K562 (cell line): ENCODE measurements around the gene MPHOSPH10. TPM values are rescaled to one million over a fixed set of nuclear protein-coding genes. Genes with fewer than 3 reads are reported as not detected.

ENCODE experiments used
- CLOCK ChIP-seq: fragments of 250-450 bp; sonication (Bioruptor Pico); IDR thresholded peaks from 2 replicates; pipeline ENCODE4 v1.4.0; 2020; ENCODE audit warnings: mild to moderate bottlenecking, moderate library complexity, borderline replicate concordance
- CREM ChIP-seq: IDR thresholded peaks from 2 replicates; pipeline ENCODE4 v1.6.1; 2014; ENCODE audit warnings: antibody characterized with exemption, low read depth
- MTF1 ChIP-seq: fragments of 250-450 bp; sonication (Bioruptor Pico); IDR thresholded peaks from 2 replicates; pipeline ENCODE4 v1.9.0; 2021; ENCODE audit warnings: moderate library complexity, mild to moderate bottlenecking, inconsistent platforms, borderline replicate concordance
- PHF20 ChIP-seq: fragments of 450-650 bp; IDR thresholded peaks from 2 replicates; pipeline ENCODE4 v1.6.1; 2018; ENCODE audit not compliant: partially characterized antibody
- RBM15 ChIP-seq: fragments of 200-400 bp; formaldehyde crosslinking; IDR thresholded peaks from 2 replicates; pipeline ENCODE4 v1.6.1; 2018; ENCODE audit warnings: mild to moderate bottlenecking, low read length, moderate library complexity; ENCODE audit not compliant: insufficient read depth
- STAT6 ChIP-seq: sonication (generic); formaldehyde crosslinking; IDR thresholded peaks from 2 replicates; pipeline ENCODE4 v1.8.1; 2023; ENCODE audit warnings: mild to moderate bottlenecking, missing genetic modification reagents
- SUPT5H ChIP-seq: fragments of 450-650 bp; IDR thresholded peaks from 2 replicates; pipeline ENCODE4 v1.6.1; 2016
- ZEB2 ChIP-seq: fragments of 450-650 bp; IDR thresholded peaks from 2 replicates; pipeline ENCODE4 v1.6.1; 2016
- ZFP36 ChIP-seq: fragments of 150-350 bp; IDR thresholded peaks from 2 replicates; pipeline ENCODE4 v1.6.1; 2018; ENCODE audit warnings: low read length, low read depth; ENCODE audit not compliant: partially characterized antibody
- ZHX1 ChIP-seq: fragments of 150-350 bp; conservative IDR thresholded peaks from 2 replicates; pipeline ENCODE4 v1.6.1; 2014; ENCODE audit warnings: low read length
- ZNF217 ChIP-seq: sonication (generic); formaldehyde crosslinking; IDR thresholded peaks from 2 replicates; pipeline ENCODE4 v1.8.0; 2022; ENCODE audit warnings: mild to moderate bottlenecking, missing genetic modification reagents
- polyA plus RNA-seq, 8 experiments: library from polyadenylated mRNA; depleted of rRNA in 4 of 8; stranded (reverse) in 5 of 8; unstranded in 3 of 8; fragments of >200 nt; fragmentation: Nextera tagmentation in 2 of 8; fragmentation: Illumina TruSeq in 1 of 8; extraction: Ambion mirVana in 2 of 8; extraction: Trizol in 1 of 8; gene quantifications; 2 replicates each; pipeline versions ENCODE4 v1.2.1 to v1.2.3, GENCODE V29; 2011 to 2014; ENCODE audit warnings: inconsistent platforms in 1 of 8, missing spikeins in 1 of 8
- total RNA-seq, 7 experiments: library from RNA; depleted of rRNA in 6 of 7; stranded (reverse); fragments of >200 nt in 6 of 7; fragmentation: Illumina TruSeq in 2 of 7; extraction: Trizol in 2 of 7; gene quantifications; 2 replicates each; pipeline versions ENCODE4 v1.2.1 to v1.2.3, GENCODE V29; 2011 to 2021; ENCODE audit warnings: low replicate concordance in 1 of 7
- TF ChIP-seq, protein P1 (sequence below): fragments of 250-450 bp; sonication (Bioruptor Pico); IDR thresholded peaks from 2 replicates; pipeline ENCODE4 v1.5.0; 2021; ENCODE audit warnings: mild to moderate bottlenecking, borderline replicate concordance
- TF ChIP-seq, protein P2 (sequence below): sonication (generic); formaldehyde crosslinking; IDR thresholded peaks from 2 replicates; pipeline ENCODE4 v1.8.1; 2023; ENCODE audit warnings: mild to moderate bottlenecking, missing genetic modification reagents

The MPHOSPH10 gene
- total and polyA plus RNA-seq, 9 of the 15 experiments (the other 6 are each of a cell fraction or from before 2014, with no cell fraction given) = 36.8 to 83.7 (median 58.5) TPM

DNA sequence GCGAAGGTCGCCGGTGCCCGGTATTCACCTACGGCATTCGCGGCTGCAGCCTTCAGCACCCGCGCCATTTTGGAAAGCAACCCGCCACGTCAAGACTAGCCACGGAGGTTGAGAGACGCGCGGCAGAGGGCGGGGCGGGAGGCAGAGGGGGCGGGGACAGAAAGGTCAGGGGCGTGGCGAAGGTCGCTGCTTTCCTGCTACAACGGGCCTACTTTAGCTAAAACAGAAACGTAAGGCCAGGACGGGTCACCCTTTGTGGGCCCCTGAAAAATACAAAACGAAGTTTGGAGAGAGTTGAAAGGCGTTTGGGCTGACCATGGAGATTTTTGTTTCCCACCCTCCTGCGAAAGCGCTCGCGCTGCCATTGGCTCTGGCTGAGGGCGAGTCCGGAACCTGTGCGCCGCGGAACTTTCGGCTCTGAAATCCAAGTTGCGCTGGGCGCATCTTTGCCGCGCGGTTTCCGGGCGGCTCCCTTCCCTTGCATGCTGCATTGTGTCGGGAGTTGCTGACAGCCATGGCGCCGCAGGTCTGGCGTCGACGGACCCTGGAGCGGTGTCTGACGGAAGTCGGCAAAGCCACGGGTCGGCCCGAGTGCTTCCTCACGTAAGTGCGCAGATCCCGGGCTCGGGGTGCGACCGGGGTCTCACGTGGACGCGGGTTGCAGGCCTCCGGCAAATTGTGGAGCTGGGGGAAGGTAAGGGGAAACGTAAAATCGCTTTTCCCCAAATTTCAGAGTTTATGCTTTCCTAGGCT lies at the start of gene MPHOSPH10, which contains the start of gene MCEE (continued):
- TF ChIP-seq ZEB2 (peak; percentile 98), CREM (peak; percentile 83), MTF1 (CRISPR knock-in tag) (no peak), STAT6 (CRISPR knock-in tag) (peak; percentile 84; the same call in 1 of the 2 replicates), ZFP36 (no peak), CLOCK (CRISPR knock-in tag) (no peak), ZNF217 (CRISPR knock-in tag) (no peak), PHF20 (peak; percentile 86), ZHX1 (no peak), RBM15 (no peak), SUPT5H (peak; percentile 87)
- TF ChIP-seq, protein P1, sequence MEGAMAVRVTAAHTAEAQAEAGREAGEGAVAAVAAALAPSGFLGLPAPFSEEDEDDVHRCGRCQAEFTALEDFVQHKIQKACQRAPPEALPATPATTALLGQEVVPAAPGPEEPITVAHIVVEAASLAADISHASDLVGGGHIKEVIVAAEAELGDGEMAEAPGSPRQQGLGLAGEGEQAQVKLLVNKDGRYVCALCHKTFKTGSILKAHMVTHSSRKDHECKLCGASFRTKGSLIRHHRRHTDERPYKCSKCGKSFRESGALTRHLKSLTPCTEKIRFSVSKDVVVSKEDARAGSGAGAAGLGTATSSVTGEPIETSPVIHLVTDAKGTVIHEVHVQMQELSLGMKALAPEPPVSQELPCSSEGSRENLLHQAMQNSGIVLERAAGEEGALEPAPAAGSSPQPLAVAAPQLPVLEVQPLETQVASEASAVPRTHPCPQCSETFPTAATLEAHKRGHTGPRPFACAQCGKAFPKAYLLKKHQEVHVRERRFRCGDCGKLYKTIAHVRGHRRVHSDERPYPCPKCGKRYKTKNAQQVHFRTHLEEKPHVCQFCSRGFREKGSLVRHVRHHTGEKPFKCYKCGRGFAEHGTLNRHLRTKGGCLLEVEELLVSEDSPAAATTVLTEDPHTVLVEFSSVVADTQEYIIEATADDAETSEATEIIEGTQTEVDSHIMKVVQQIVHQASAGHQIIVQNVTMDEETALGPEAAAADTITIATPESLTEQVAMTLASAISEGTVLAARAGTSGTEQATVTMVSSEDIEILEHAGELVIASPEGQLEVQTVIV (CRISPR knock-in tag) = no peak
- TF ChIP-seq, protein P2, sequence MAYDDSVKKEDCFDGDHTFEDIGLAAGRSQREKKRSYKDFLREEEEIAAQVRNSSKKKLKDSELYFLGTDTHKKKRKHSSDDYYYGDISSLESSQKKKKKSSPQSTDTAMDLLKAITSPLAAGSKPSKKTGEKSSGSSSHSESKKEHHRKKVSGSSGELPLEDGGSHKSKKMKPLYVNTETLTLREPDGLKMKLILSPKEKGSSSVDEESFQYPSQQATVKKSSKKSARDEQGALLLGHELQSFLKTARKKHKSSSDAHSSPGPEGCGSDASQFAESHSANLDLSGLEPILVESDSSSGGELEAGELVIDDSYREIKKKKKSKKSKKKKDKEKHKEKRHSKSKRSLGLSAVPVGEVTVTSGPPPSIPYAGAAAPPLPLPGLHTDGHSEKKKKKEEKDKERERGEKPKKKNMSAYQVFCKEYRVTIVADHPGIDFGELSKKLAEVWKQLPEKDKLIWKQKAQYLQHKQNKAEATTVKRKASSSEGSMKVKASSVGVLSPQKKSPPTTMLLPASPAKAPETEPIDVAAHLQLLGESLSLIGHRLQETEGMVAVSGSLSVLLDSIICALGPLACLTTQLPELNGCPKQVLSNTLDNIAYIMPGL (CRISPR knock-in tag) = 0 out of 2 replicates have a peak, but pooled peaks have one; percentile 71
